ENCODE data around the gene CAMKK1.
A peak's percentile ranks its signal among the peaks of the same experiment; 100 is the strongest.

The CAMKK1 gene

GRCh38 chr17:3903881-3904290 is 11.0 kb upstream of the CAMKK1 start:
- DNase-seq = no peak
- in situ Hi-C loops (cut with HindIII; ENCODE audit: low pct_ligation_motif_present, low pct_unique_long_range_greater_than_20kb, low sequenced_read_pairs) = no loop called here

- DNase-seq = no peak
- in situ Hi-C loops (cut with HindIII; ENCODE audit: low pct_ligation_motif_present, low pct_unique_long_range_greater_than_20kb, low sequenced_read_pairs) = no loop called here
Measured at GRCh38 chr17:3903051-3903825, 10.4 kb upstream of the CAMKK1 start.

- in situ Hi-C loops (cut with HindIII; ENCODE audit: low pct_ligation_motif_present, low pct_unique_long_range_greater_than_20kb, low sequenced_read_pairs) = no loop called here
Measured at GRCh38 chr17:3900646-3901045, 7.8 kb upstream of the CAMKK1 start.

GRCh38 chr17:3897731-3898130 is 4.9 kb upstream of the CAMKK1 start:
- no peak for DNase-seq
- in situ Hi-C loops (cut with HindIII; ENCODE audit: low pct_ligation_motif_present, low pct_unique_long_range_greater_than_20kb, low sequenced_read_pairs) = no loop called here

More at GRCh38 chr17:3900646-3901045, 7.8 kb upstream of the CAMKK1 start:
- no peak for DNase-seq

- in situ Hi-C loops (cut with HindIII; ENCODE audit: low pct_ligation_motif_present, low pct_unique_long_range_greater_than_20kb, low sequenced_read_pairs) = no loop called here
Measured at GRCh38 chr17:3896968-3897235, 4.0 kb upstream of the CAMKK1 start.

GRCh38 chr17:3896108-3896967 is 3.5 kb upstream of the CAMKK1 start:
- in situ Hi-C loops (cut with HindIII; ENCODE audit: low pct_ligation_motif_present, low pct_unique_long_range_greater_than_20kb, low sequenced_read_pairs) = no loop called here
- no peak for DNase-seq

More at GRCh38 chr17:3896968-3897235, 4.0 kb upstream of the CAMKK1 start:
- DNase-seq = no peak

GRCh38 chr17:3895354-3895753 is 2.5 kb upstream of the CAMKK1 start:
- no peak for DNase-seq
- in situ Hi-C loops (cut with HindIII; ENCODE audit: low pct_ligation_motif_present, low pct_unique_long_range_greater_than_20kb, low sequenced_read_pairs) = no loop called here

- in situ Hi-C loops (cut with HindIII; ENCODE audit: low pct_ligation_motif_present, low pct_unique_long_range_greater_than_20kb, low sequenced_read_pairs) = no loop called here
- DNase-seq = no peak
Measured at GRCh38 chr17:3894911-3895343, 2.1 kb upstream of the CAMKK1 start.

GRCh38 chr17:3894188-3894587 is 1.3 kb upstream of the CAMKK1 start:
- DNase-seq = no peak
- in situ Hi-C loops (cut with HindIII; ENCODE audit: low pct_ligation_motif_present, low pct_unique_long_range_greater_than_20kb, low sequenced_read_pairs) = no loop called here

GRCh38 chr17:3893720-3894116 is 865 bp upstream of the CAMKK1 start:
- DNase-seq = no peak
- in situ Hi-C loops (cut with HindIII; ENCODE audit: low pct_ligation_motif_present, low pct_unique_long_range_greater_than_20kb, low sequenced_read_pairs) = no loop called here

- in situ Hi-C loops (cut with HindIII; ENCODE audit: low pct_ligation_motif_present, low pct_unique_long_range_greater_than_20kb, low sequenced_read_pairs) = no loop called here
Measured at GRCh38 chr17:3892095-3892998, 506 bp downstream of the CAMKK1 start.

GRCh38 chr17:3891626-3892094 is 1.2 kb downstream of the CAMKK1 start:
- DNase-seq = peak; percentile 43
- in situ Hi-C loops (cut with HindIII; ENCODE audit: low pct_ligation_motif_present, low pct_unique_long_range_greater_than_20kb, low sequenced_read_pairs) = no loop called here

More at GRCh38 chr17:3892095-3892998, 506 bp downstream of the CAMKK1 start:
- peak; percentile 89 for DNase-seq

GRCh38 chr17:3890878-3891219 is 2.0 kb downstream of the CAMKK1 start:
- DNase-seq = no peak
- in situ Hi-C loops (cut with HindIII; ENCODE audit: low pct_ligation_motif_present, low pct_unique_long_range_greater_than_20kb, low sequenced_read_pairs) = no loop called here

GRCh38 chr17:3890082-3890877 is 2.6 kb downstream of the CAMKK1 start:
- in situ Hi-C loops (cut with HindIII; ENCODE audit: low pct_ligation_motif_present, low pct_unique_long_range_greater_than_20kb, low sequenced_read_pairs) = no loop called here
- peak; percentile 98 for DNase-seq

GRCh38 chr17:3889325-3890012 is 3.4 kb downstream of the CAMKK1 start:
- peak; percentile 14 for DNase-seq
- in situ Hi-C loops (cut with HindIII; ENCODE audit: low pct_ligation_motif_present, low pct_unique_long_range_greater_than_20kb, low sequenced_read_pairs) = no loop called here

- in situ Hi-C loops (cut with HindIII; ENCODE audit: low pct_ligation_motif_present, low pct_unique_long_range_greater_than_20kb, low sequenced_read_pairs) = no loop called here
- peak; percentile 91 for DNase-seq
Measured at GRCh38 chr17:3888343-3889171, 4.3 kb downstream of the CAMKK1 start.

GRCh38 chr17:3887804-3888203 is 5.0 kb downstream of the CAMKK1 start:
- no peak for DNase-seq
- in situ Hi-C loops (cut with HindIII; ENCODE audit: low pct_ligation_motif_present, low pct_unique_long_range_greater_than_20kb, low sequenced_read_pairs) = no loop called here
